K562 (cell line): ENCODE data around the gene FAM217B. TPM values are rescaled to one million over a fixed set of nuclear protein-coding genes. Genes with fewer than 3 reads are reported as not detected.

Experiments used
- ATAC-seq: fragments of 200-7000 bp; cut with Tn5 transposase; 3 replicates; pipeline ENCODE4 v1.9.1; 2020; ENCODE audit warnings: moderate library complexity
- BruUV-seq: library from RNA; stranded (reverse); fragments of 400-500 nt; replicated peaks from 2 replicates; lab custom pipeline; 2021; lab: Mats Ljungman, UMichigan
- CTCF ChIA-PET: fragments of 300-600 bp; formaldehyde crosslinking; extraction: SDS; loops from one replicate; lab custom pipeline; 2021; ENCODE audit warnings: low intra/inter-chr PET ratio; lab: Yijun Ruan, JAX
- POLR2A ChIA-PET: fragments of 300-600, 350-650 bp; sonication (Branson Sonifier 250); formaldehyde crosslinking; extraction: SDS; loops from one replicate; lab custom pipeline; 2021; ENCODE audit warnings: antibody characterized with exemption, inconsistent platforms; lab: Yijun Ruan, JAX
- DNase-seq, 4 experiments: peaks; one replicate each; pipeline versions ENCODE4 v3.0.0 to v3.0.0-alpha.2; 2011 to 2018; ENCODE audit warnings: low spot score in 3 of 4, mixed read lengths in 3 of 4; ENCODE audit errors: extremely low read depth in 1 of 4
- FAIRE-seq: peaks from 2 replicates; lab custom pipeline; 2011; peaks lifted over from hg19 to GRCh38; lab: Jason Lieb, UNC
- H2AFZ ChIP-seq: 2 replicates; pipeline ENCODE4 v1.6.0; 2011; ENCODE audit warnings: low read depth, low read length, control low read depth, inconsistent platforms
- H3K27ac ChIP-seq: fragments of 200-600 bp; 3 replicates; pipeline ENCODE4 v1.8.0; 2011; ENCODE audit warnings: low read depth, mild to moderate bottlenecking, control low read depth, inconsistent platforms, low read length, moderate library complexity, mixed read lengths; ENCODE audit errors: extremely low read depth
- H3K27me3 ChIP-seq, 2 experiments: fragments of 300-600 bp in 1 of 2; 2 replicates in 1 of 2; 3 replicates in 1 of 2; pipeline versions ENCODE4 v1.6.0 to v1.8.0; 2011; ENCODE audit warnings: inconsistent platforms in 2 of 2, low read length in 2 of 2, mild to moderate bottlenecking in 1 of 2, mixed read lengths in 1 of 2, moderate library complexity in 1 of 2; ENCODE audit not compliant: control insufficient read depth in 2 of 2, insufficient read depth in 2 of 2
- H3K36me3 ChIP-seq: fragments of 300-600 bp; 3 replicates; pipeline ENCODE4 v1.8.0; 2011; ENCODE audit warnings: mild to moderate bottlenecking, low read length, inconsistent platforms; ENCODE audit not compliant: control insufficient read depth, insufficient read depth
- H3K4me1 ChIP-seq, 2 experiments: fragments of 200-600 bp in 1 of 2; replicated peaks in 1 of 2; 2 replicates in 1 of 2; 3 replicates in 1 of 2; pipeline versions ENCODE4 v1.5.1 to v1.8.0; 2011; ENCODE audit warnings: inconsistent platforms in 2 of 2, low read length in 2 of 2, mild to moderate bottlenecking in 1 of 2, mixed read lengths in 1 of 2, moderate library complexity in 1 of 2; ENCODE audit not compliant: control insufficient read depth in 2 of 2, insufficient read depth in 2 of 2
- H3K4me2 ChIP-seq: 2 replicates; pipeline ENCODE4 v1.6.1; 2011; ENCODE audit warnings: low read length, control low read depth, inconsistent platforms, mixed read lengths; ENCODE audit not compliant: insufficient read depth
- H3K4me3 ChIP-seq: fragments of 200-600 bp; sonication (generic), shearing (Covaris generic); 2 replicates; pipeline ENCODE4 v1.5.1; 2016; ENCODE audit warnings: control low read depth, inconsistent platforms
- H3K79me2 ChIP-seq: fragments of 200-600 bp; 3 replicates; pipeline ENCODE4 v1.8.0; 2011; ENCODE audit warnings: low read length, inconsistent platforms; ENCODE audit not compliant: control insufficient read depth, insufficient read depth
- H3K9ac ChIP-seq, 2 experiments: 2 replicates each; pipeline versions ENCODE4 v1.6.0 to v1.6.1; 2011; ENCODE audit warnings: low read depth in 2 of 2, low read length in 2 of 2, control low read depth in 1 of 2, inconsistent platforms in 1 of 2, mild to moderate bottlenecking in 1 of 2, mixed read lengths in 1 of 2; ENCODE audit not compliant: insufficient read depth in 1 of 2
- H3K9me1 ChIP-seq: one replicate; pipeline ENCODE4 v1.6.0; 2011; ENCODE audit warnings: inconsistent platforms, mild to moderate bottlenecking, low read length, moderate library complexity; ENCODE audit not compliant: control insufficient read depth, insufficient read depth
- H3K9me3 ChIP-seq: replicated peaks from 2 replicates; pipeline ENCODE4 v1.5.1; 2011; ENCODE audit warnings: low read depth, low read length, inconsistent platforms; ENCODE audit not compliant: control insufficient read depth, insufficient read depth
- H4K20me1 ChIP-seq: replicated peaks from 2 replicates; pipeline ENCODE4 v1.6.1; 2011; ENCODE audit warnings: low read length, inconsistent platforms, mixed read lengths; ENCODE audit not compliant: control insufficient read depth, insufficient read depth
- CEBPB ChIP-seq: fragments of 450-650 bp; IDR thresholded peaks from 2 replicates; pipeline ENCODE4 v1.6.1; 2016; ENCODE audit warnings: missing genetic modification characterization, missing compliant biosample characterization
- GABPA ChIP-seq: fragments of 200-800 bp; sonication (Bioruptor generic); conservative IDR thresholded peaks from 2 replicates; pipeline ENCODE4 v1.6.1; 2016; ENCODE audit warnings: low read depth, missing genetic modification characterization, missing compliant biosample characterization
- PCBP2 ChIP-seq: fragments of 200-400 bp; formaldehyde crosslinking; IDR thresholded peaks from 2 replicates; pipeline ENCODE4 v1.6.1; 2018; ENCODE audit warnings: low read length, low read depth, mild to moderate bottlenecking, moderate library complexity; ENCODE audit not compliant: poor library complexity, severe bottlenecking
- RAD21 ChIP-seq, 2 experiments: fragments of 250-450 bp in 1 of 2; fragments of 450-650 bp in 1 of 2; sonication (Bioruptor Pico) in 1 of 2; formaldehyde crosslinking in 1 of 2; IDR thresholded peaks in 1 of 2; conservative IDR thresholded peaks in 1 of 2; 2 replicates each; pipeline versions ENCODE4 v1.4.0 to v1.8.0; 2020 to 2022; ENCODE audit warnings: mild to moderate bottlenecking in 2 of 2, moderate library complexity in 1 of 2
- ZNF121 ChIP-seq: sonication (generic); formaldehyde crosslinking; conservative IDR thresholded peaks from 2 replicates; pipeline ENCODE4 v1.8.0; 2022; ENCODE audit warnings: missing genetic modification reagents
- ZNF133 ChIP-seq: fragments of 250-450 bp; sonication (Bioruptor Pico); IDR thresholded peaks from 2 replicates; pipeline ENCODE4 v1.4.0; 2020; ENCODE audit warnings: mild to moderate bottlenecking
- ZNF3 ChIP-seq: fragments of 250-450 bp; sonication (Bioruptor Pico); IDR thresholded peaks from 2 replicates; pipeline ENCODE4 v1.5.0; 2021; ENCODE audit warnings: mild to moderate bottlenecking, moderate library complexity
- ZNF695 ChIP-seq: fragments of 450-650 bp; formaldehyde crosslinking; IDR thresholded peaks from 2 replicates; pipeline ENCODE4 v1.4.0; 2020; ENCODE audit warnings: mild to moderate bottlenecking, moderate library complexity
- WGBS: fragments of 100-300 bp; shearing (Covaris generic); methylation state at CpG from one replicate; pipeline ENCODE4 v1.1.6; 2016; ENCODE audit warnings: low coverage, mixed read lengths; ENCODE audit not compliant: insufficient coverage; ENCODE audit errors: missing lambda C conversion rate; 5-methylcytosine and 5-hydroxymethylcytosine counted together
- in situ Hi-C: fragments of 300-500 bp; cut with MboI; formaldehyde crosslinking; loops from 4 replicates; pipeline ENCODE4 v1.15.0; 2018; ENCODE audit warnings: inconsistent platforms, mixed read lengths
- intact Hi-C: fragments of 100-400 bp; cut with micrococcal nuclease; formaldehyde crosslinking; loops from 2 replicates; pipeline ENCODE4 v1.14.2; 2022
- polyA plus RNA-seq, 8 experiments: library from polyadenylated mRNA; depleted of rRNA in 4 of 8; stranded (reverse) in 5 of 8; unstranded in 3 of 8; fragments of >200 nt; fragmentation: Nextera tagmentation in 2 of 8; fragmentation: Illumina TruSeq in 1 of 8; extraction: Ambion mirVana in 2 of 8; extraction: Trizol in 1 of 8; gene quantifications; 2 replicates each; pipeline versions ENCODE4 v1.2.1 to v1.2.3, GENCODE V29; 2011 to 2014; ENCODE audit warnings: inconsistent platforms in 1 of 8, missing spikeins in 1 of 8
- total RNA-seq, 7 experiments: library from RNA; depleted of rRNA in 6 of 7; stranded (reverse); fragments of >200 nt in 6 of 7; fragmentation: Illumina TruSeq in 2 of 7; extraction: Trizol in 2 of 7; gene quantifications; 2 replicates each; pipeline versions ENCODE4 v1.2.1 to v1.2.3, GENCODE V29; 2011 to 2021; ENCODE audit warnings: low replicate concordance in 1 of 7
- TF ChIP-seq, protein P1 (sequence below): sonication (generic); formaldehyde crosslinking; IDR thresholded peaks from 2 replicates; pipeline ENCODE4 v1.9.0; 2022; ENCODE audit warnings: mild to moderate bottlenecking, missing genetic modification reagents
- TF ChIP-seq, protein P2 (sequence below), 3 experiments: IDR thresholded peaks in 2 of 3; conservative IDR thresholded peaks in 1 of 3; 2 replicates each; pipeline ENCODE4 v1.5.1; 2011 to 2012; ENCODE audit warnings: low read length in 3 of 3, mild to moderate bottlenecking in 3 of 3, control low read depth in 2 of 3, improper control_type of control experiment in 1 of 3, inconsistent platforms in 1 of 3, low read depth in 1 of 3, mixed read lengths in 1 of 3, moderate library complexity in 1 of 3; ENCODE audit not compliant: insufficient read depth in 2 of 3
- TF ChIP-seq, protein P3 (sequence below): fragments of 450-650 bp; IDR thresholded peaks from 2 replicates; pipeline ENCODE4 v1.6.1; 2016
- TF ChIP-seq, protein P4 (sequence below), 2 experiments: fragments of 450-650 bp in 1 of 2; sonication (generic) in 1 of 2; formaldehyde crosslinking in 1 of 2; IDR thresholded peaks in 1 of 2; conservative IDR thresholded peaks in 1 of 2; 2 replicates each; pipeline versions ENCODE4 v1.6.1 to v1.8.1; 2016 to 2023; ENCODE audit warnings: mild to moderate bottlenecking in 2 of 2, moderate library complexity in 2 of 2, inconsistent platforms in 1 of 2, missing genetic modification reagents in 1 of 2
- TF ChIP-seq, protein P5 (sequence below): IDR thresholded peaks from 2 replicates; pipeline ENCODE4 v1.6.1; 2014; ENCODE audit warnings: antibody characterized with exemption

FAM217B gene
- total and polyA plus RNA-seq, 9 of the 15 experiments (the other 6 are each of a cell fraction or from before 2014, with no cell fraction given), result 4.8 to 11.4 (median 6.9) TPM

DNA sequence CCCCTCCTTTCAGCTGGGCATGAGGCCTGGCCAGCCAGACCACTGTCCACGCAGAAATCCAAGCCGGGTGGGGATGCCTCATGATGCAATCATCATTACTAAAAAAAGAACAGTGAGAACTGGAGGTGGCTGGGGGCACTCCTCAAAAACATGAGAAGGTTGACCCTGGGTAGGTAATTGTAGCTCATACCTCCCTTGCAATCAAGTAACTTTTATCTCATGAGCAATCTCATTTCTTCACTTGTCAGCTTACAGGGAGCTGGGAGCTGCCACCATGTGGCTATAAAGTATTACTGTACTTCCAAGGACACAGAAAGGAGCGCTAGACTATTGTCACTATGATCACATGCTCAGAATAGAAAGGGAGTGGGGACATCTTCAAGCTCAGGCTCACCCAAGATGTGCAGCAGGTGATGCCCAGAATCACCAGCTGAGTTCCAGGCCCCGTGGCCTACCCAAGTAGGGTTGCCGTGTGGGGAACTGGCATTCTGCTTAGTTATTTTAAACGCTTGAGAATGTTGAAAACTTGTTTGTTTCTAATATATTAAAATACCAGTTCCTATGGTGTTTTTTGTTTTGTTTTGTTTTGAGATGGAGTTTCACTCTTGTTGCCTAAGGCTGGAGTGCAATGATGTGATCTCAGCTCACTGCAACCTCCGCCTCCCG, 15.1 kb downstream of the FAM217B start:
- BruUV-seq, result no TSS peak
- intact Hi-C loops (loop anchor here (2.0 kb wide), 1 partner anchor 172 kb away; no protein-coding TSS in a partner anchor), in situ Hi-C loops (no loop called here)
- ATAC-seq (peak; percentile 93), FAIRE-seq (peak; percentile 61), DNase-seq (peak; percentile 14 to 52 (median 28))
- Histone ChIP-seq H3K9ac (no peak overlapping the region), H4K20me1 (peaks cover 8% of the 10 kb centered on the region; the same call in 1 of the 2 replicates), H3K36me3 (no peaks in the 10 kb centered on the region), H3K27me3 (peaks cover 0 to 7% of the 10 kb centered on the region in 2 experiments; a peak in 1 of 5 replicates), H3K4me1 (no peaks in the 10 kb centered on the region), H3K79me2 (no peaks in the 10 kb centered on the region), H3K9me3 (no peaks in the 10 kb centered on the region), H2AFZ (no peak overlapping the region), H3K27ac (no peak overlapping the region), H3K4me2 (no peak overlapping the region), H3K4me3 (no peak overlapping the region), H3K9me1 (peaks cover 2% of the 10 kb centered on the region)
- WGBS, result 23% methylated on average over 8 of the region's 8 CpGs
- CTCF ChIA-PET, result interaction anchor here (0.8 to 1.3 kb wide), 2 partner anchors 172 to 173 kb away, joined by 3 to 4 read pairs; no protein-coding TSS in a partner anchor
- POLR2A ChIA-PET, result interaction anchor here (0.7 to 1.5 kb wide), 3 partner anchors 12 to 91 kb away, joined by 3 to 6 read pairs (median 4); partner anchors contain the start of genes FAM217B and PPP1R3D
- TF ChIP-seq GABPA, result no peak
- peak; percentile 68 for TF ChIP-seq CEBPB (tag)
- TF ChIP-seq ZNF695 (CRISPR knock-in tag), result no peak
- TF ChIP-seq RAD21 (CRISPR knock-in tag; conservative IDR thresholded peaks at IDR 0.05 in 1 of 2, IDR thresholded peaks at IDR 0.05 in 1 of 2), result peak; percentile 34 to 67
- TF ChIP-seq ZNF121 (CRISPR knock-in tag), result no peak
- TF ChIP-seq, protein P1, sequence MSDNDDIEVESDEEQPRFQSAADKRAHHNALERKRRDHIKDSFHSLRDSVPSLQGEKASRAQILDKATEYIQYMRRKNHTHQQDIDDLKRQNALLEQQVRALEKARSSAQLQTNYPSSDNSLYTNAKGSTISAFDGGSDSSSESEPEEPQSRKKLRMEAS (CRISPR knock-in tag), result no peak
- TF ChIP-seq, protein P2, sequence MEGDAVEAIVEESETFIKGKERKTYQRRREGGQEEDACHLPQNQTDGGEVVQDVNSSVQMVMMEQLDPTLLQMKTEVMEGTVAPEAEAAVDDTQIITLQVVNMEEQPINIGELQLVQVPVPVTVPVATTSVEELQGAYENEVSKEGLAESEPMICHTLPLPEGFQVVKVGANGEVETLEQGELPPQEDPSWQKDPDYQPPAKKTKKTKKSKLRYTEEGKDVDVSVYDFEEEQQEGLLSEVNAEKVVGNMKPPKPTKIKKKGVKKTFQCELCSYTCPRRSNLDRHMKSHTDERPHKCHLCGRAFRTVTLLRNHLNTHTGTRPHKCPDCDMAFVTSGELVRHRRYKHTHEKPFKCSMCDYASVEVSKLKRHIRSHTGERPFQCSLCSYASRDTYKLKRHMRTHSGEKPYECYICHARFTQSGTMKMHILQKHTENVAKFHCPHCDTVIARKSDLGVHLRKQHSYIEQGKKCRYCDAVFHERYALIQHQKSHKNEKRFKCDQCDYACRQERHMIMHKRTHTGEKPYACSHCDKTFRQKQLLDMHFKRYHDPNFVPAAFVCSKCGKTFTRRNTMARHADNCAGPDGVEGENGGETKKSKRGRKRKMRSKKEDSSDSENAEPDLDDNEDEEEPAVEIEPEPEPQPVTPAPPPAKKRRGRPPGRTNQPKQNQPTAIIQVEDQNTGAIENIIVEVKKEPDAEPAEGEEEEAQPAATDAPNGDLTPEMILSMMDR (IDR thresholded peaks at IDR 0.05 in 2 of 3, conservative IDR thresholded peaks at IDR 0.05 in 1 of 3; ENCODE audit: insufficient read depth in 2 of 3, low read depth in 1 of 3, low read length in 3 of 3), result peak; percentile 50 to 68 (median 65); a peak in 5 of 6 replicates
- TF ChIP-seq, protein P3, sequence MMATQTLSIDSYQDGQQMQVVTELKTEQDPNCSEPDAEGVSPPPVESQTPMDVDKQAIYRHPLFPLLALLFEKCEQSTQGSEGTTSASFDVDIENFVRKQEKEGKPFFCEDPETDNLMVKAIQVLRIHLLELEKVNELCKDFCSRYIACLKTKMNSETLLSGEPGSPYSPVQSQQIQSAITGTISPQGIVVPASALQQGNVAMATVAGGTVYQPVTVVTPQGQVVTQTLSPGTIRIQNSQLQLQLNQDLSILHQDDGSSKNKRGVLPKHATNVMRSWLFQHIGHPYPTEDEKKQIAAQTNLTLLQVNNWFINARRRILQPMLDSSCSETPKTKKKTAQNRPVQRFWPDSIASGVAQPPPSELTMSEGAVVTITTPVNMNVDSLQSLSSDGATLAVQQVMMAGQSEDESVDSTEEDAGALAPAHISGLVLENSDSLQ, result peak; percentile 31; the same call in 1 of the 2 replicates
- TF ChIP-seq ZNF133 (CRISPR knock-in tag), result no peak
- TF ChIP-seq ZNF3 (CRISPR knock-in tag), result no peak
- TF ChIP-seq PCBP2, result no peak
- TF ChIP-seq, protein P4, sequence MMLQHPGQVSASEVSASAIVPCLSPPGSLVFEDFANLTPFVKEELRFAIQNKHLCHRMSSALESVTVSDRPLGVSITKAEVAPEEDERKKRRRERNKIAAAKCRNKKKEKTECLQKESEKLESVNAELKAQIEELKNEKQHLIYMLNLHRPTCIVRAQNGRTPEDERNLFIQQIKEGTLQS (IDR thresholded peaks at IDR 0.05), result peak; percentile 63
- TF ChIP-seq, protein P4 (CRISPR knock-in tag; conservative IDR thresholded peaks at IDR 0.05), result no peak
- TF ChIP-seq, protein P5, sequence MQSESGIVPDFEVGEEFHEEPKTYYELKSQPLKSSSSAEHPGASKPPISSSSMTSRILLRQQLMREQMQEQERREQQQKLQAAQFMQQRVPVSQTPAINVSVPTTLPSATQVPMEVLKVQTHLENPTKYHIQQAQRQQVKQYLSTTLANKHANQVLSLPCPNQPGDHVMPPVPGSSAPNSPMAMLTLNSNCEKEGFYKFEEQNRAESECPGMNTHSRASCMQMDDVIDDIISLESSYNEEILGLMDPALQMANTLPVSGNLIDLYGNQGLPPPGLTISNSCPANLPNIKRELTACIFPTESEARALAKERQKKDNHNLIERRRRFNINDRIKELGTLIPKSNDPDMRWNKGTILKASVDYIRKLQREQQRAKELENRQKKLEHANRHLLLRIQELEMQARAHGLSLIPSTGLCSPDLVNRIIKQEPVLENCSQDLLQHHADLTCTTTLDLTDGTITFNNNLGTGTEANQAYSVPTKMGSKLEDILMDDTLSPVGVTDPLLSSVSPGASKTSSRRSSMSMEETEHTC, result no peak
